SK-N-SH (cell line): Measurements from ENCODE around the gene INTS1.

Experiments used
- CHD2 ChIP-seq: fragments of 150-350 bp; IDR thresholded peaks from 2 replicates; pipeline ENCODE4 v1.6.1; 2018; ENCODE audit warnings: low read length; ENCODE audit not compliant: partially characterized antibody
- CTCF ChIP-seq: fragments of 200-600 bp; sonication (generic); IDR thresholded peaks from 2 replicates; pipeline ENCODE4 v1.6.1; 2017; ENCODE audit warnings: antibody characterized with exemption, mild to moderate bottlenecking, moderate library complexity
- EP300 ChIP-seq, 2 experiments: IDR thresholded peaks; 2 replicates each; pipeline versions ENCODE4 v1.4.0 to v1.6.1; 2012; ENCODE audit warnings: borderline replicate concordance in 1 of 2, low read depth in 1 of 2, low read length in 1 of 2
- JUND ChIP-seq: IDR thresholded peaks from 2 replicates; pipeline ENCODE4 v1.4.0; 2012
- MAX ChIP-seq: IDR thresholded peaks from 2 replicates; pipeline ENCODE4 v1.4.0; 2012; ENCODE audit warnings: low read depth
- NFIC ChIP-seq: IDR thresholded peaks from 2 replicates; pipeline ENCODE4 v1.4.0; 2012; ENCODE audit warnings: borderline replicate concordance
- RAD21 ChIP-seq: IDR thresholded peaks from 2 replicates; pipeline ENCODE4 v1.6.1; 2012; ENCODE audit warnings: mild to moderate bottlenecking, low read length
- RCOR1 ChIP-seq: fragments of 150-350 bp; IDR thresholded peaks from 2 replicates; pipeline ENCODE4 v1.6.1; 2017; ENCODE audit warnings: antibody characterized with exemption, low read length
- REST ChIP-seq: IDR thresholded peaks from 2 replicates; pipeline ENCODE4 v1.6.1; 2012; ENCODE audit warnings: mild to moderate bottlenecking, low read depth, low read length, moderate library complexity
- SIN3A ChIP-seq: IDR thresholded peaks from 2 replicates; pipeline ENCODE4 v1.6.1; 2012; ENCODE audit warnings: low read depth, mild to moderate bottlenecking, low read length, moderate library complexity, borderline replicate concordance
- TAF1 ChIP-seq: IDR thresholded peaks from 2 replicates; pipeline ENCODE4 v1.6.1; 2012; ENCODE audit warnings: low read depth, mild to moderate bottlenecking, low read length, moderate library complexity, borderline replicate concordance
- USF1 ChIP-seq: IDR thresholded peaks from 2 replicates; pipeline ENCODE4 v1.4.0; 2012; ENCODE audit warnings: low read depth, borderline replicate concordance

DNA sequence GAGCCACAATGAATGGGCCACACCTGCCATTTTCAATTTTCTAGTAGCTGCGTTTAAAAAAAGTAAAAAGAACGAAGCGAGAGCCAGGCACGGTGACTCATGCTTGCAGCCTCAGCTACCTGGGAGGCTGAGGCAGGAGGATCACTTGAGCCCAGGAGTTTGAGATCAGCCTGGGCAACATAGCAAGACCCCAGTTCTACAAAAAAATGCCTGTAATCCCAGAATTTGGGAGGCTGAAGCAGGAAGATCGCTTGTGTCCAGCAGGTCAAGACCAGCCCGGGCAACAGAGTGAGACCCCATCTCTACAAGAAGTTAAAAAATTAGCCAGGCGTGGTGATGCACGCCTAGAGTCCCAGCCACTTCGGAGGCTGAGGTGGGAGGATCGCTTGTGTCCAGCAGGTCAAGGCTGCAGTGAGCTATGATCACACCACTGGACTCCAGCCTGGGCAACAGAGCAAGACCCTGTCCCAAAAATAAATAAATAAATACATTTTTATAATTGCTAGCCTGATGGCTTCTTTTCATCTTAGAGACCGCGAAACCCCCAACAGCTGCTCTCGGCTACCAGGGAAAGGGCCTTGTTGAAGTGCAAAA lies 77.0 kb downstream of the INTS1 start:
- TF ChIP-seq TAF1 (no peak), EP300 (IDR thresholded peaks at IDR 0.05; ENCODE audit: borderline replicate concordance in 1 of 2, low read depth in 1 of 2, low read length in 1 of 2) (no peak), CTCF (no peak), RCOR1 (no peak), SIN3A (no peak), MAX (no peak), CHD2 (no peak), REST (no peak), RAD21 (no peak), USF1 (no peak), NFIC (no peak), JUND (no peak)
